Measurements from ENCODE around the gene WDR5.

GRCh38 chr9:134145262-134145661 is 9.4 kb downstream of the WDR5 start:
- TF ChIP-seq EZH2phosphoT487 (IDR thresholded peaks at IDR 0.05; ENCODE audit: insufficient read depth, low read depth) (no peak), EZH2 (IDR thresholded peaks at IDR 0.05; ENCODE audit: insufficient read depth, poor library complexity, severe bottlenecking) (no peak)

Measured in GM23248 (cell line).